G401 (cell line): ENCODE measurements around the gene AFF2. TPM values are rescaled to one million over a fixed set of nuclear protein-coding genes. Genes with fewer than 3 reads are reported as not detected.

Source experiments
- DNase-seq: peaks from one replicate; pipeline ENCODE4 v3.0.0-alpha.2; 2015; ENCODE audit warnings: low spot score
- in situ Hi-C: cut with HindIII; loops from 2 replicates; pipeline ENCODE4 v1.10.0; 2016; ENCODE audit warnings: low sequenced_read_pairs, mixed read lengths
- total RNA-seq: library from RNA; depleted of rRNA; stranded (reverse); fragments of >200 nt; shearing (Covaris generic); gene quantifications from 2 replicates; pipeline ENCODE4 v1.2.3, GENCODE V29; 2014

Gene AFF2
- total RNA-seq, 1 experiment from 2014 or later: 0.58 TPM

DNA sequence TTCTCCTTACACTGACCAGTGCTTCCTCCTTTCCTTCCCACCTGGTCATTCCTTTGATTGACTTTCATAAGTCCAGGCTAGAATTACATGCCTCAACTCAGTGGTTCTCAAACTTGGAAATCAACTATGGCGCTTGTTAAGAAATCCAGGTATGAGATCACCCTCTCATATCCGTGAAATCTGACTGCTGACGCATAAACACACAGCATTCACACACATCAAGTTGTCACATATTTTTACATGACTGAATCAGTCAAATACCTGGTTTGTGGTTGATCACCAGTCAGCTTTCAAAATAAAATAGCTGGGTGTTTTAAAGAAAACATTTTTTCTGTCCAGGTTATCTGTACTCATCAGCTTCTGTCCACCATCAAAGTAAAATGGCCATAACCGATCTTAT is 433.5 kb downstream of the AFF2 start:
- in situ Hi-C loops: no loop called here

DNA sequence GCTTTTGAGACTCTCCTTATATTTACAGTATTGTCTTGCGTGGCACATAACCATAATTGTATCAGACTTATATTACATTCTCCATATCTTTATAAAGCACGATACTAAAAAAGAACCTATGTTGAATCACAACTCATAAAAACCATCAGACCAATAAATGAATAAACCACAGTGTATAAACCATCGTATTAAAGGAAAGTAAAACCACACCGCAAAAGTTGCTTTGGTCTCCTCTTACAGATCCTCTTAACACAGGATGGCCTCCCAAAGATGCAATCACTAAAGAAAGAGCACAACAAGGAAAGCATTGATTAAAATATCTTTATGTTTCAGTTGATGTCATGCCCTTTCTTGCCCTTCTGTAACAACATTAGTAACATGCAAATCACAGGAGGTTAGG is 437.9 kb downstream of the AFF2 start:
- in situ Hi-C loops: no loop called here
- no peak for DNase-seq

More for the DNA sequence above, 433.5 kb downstream of the AFF2 start:
- no peak for DNase-seq

DNA sequence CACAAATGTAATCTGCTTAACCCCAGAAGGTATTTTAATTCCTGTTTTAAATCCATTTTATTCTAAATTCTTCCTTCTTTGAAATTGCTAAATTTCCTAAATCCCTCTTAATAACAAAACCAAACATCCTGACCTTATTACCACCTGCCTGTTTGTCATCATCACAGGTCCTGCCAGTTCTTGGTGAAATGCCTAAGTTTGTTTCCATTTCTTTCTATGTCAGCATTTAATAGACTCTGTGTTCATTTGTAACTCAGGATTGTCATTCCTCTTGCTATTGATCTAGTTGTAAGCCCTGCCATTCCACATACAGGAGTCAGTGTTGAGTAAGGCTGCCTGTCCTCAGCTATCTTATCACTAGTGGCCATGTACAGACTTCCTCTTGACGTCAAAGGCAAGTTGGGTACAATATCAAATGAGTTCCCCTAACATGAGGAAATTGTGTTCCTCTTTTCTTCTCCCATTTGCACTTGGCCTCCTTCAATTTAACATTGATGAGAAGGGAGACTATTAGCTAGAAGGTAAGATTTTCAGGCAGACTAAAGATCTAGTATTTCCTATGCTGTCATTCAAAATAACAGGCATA is 440.1 kb downstream of the AFF2 start:
- DNase-seq: no peak
- in situ Hi-C loops: no loop called here

DNA sequence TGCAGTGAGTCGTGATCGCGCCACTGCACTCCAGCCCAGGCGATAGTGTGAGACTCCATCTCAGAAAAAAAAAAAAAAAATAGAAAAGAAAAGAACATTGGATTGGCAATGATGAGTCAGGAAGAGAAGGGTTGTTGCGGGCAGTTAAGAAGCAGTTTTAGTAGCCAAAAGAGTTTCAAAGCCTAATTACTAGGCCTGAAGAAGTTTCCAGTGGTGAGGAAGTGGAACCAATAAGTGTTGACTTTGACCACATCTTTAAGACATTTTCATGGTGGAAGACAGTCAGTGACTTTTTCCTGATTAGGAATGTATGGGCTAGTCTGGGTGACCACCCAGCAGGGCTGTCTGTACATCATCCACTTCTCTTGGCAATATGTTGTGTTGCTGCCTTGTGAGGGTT is 442.3 kb downstream of the AFF2 start:
- in situ Hi-C loops: no loop called here
- DNase-seq: no peak

DNA sequence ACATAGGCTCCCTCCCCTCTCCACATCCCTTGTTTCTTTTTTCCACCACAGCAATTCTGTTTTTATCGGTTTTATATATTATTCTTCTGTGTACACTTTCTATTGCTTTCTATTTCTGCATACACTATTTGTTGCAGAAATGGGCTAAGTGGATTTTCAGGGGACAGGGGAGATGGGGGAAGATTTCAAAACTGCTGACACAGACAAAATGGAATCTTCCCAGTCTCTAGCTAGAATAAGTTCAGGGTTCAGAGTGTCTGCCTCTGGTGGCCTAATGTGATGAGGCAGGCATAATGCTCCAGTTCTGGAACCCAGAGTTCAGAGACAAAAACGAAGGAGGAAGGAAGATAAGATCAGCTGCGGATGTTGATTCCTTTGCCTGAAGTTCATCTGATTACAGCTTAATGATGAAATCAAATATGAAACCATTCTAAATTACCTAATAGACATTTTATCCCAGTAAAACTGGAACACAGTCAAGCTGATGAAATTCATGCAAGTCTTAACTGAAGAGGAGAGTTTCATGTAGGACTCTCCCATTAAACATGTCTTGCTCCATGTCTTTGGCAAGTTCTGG is 447.1 kb downstream of the AFF2 start:
- no peak for DNase-seq
- in situ Hi-C loops: no loop called here

DNA sequence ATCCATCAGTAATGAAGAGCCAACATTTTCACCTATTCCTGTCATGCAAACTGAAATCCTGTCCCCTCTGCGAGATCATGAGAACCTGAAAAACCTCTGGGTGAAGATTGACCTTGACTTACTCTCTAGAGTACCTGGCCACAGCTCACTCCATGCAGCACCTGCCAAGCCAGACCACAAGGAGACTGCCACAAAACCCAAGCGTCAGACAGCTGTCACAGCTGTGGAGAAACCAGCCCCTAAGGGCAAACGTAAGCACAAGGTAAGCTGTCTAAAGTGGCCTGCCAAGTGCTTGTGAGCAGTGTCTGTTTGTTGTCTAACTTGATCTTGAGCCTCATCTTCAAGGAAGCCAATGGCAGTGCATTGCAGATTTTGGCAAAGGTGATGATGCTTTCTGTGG is 455.9 kb downstream of the AFF2 start:
- in situ Hi-C loops: no loop called here
- no peak for DNase-seq

DNA sequence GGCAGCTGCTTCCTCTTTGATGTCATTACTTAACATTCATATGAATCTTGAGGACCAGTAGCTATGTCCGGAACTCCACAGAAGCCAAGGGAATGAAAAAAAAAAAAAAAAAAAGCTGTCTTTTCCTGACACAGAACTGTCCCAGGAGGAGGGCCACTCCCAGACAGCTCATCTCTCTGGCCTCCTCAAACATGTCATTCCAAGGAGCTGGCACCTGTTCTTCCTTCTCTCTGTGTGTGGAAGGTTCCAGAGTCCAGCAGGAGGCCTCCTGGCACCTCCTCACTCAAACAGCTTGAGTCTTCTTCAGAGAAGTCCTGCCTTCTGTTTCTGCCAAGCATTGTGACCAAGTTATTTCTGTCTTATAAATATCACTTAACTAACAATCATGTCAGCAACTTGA is 458.5 kb downstream of the AFF2 start:
- DNase-seq: peak; percentile 85
- in situ Hi-C loops: no loop called here

DNA sequence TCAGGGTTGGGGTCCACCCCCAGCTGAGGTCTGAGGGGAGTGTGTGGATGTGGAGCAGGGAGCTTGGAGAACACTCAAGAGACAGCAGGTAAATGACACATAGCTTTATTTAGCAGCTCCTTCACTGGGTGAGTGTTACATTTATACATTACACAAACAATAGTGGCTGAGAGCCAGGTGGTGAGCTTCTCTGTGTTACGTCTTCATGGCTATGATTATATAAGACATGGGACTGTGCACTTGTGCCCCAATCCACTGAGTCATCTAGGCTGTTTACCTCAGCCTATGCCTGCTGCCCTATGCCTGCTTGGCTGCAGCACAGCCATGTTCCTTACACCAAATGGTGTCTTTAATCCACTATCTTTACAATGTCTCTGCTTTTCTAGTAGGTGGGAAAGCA is 459.6 kb downstream of the AFF2 start:
- DNase-seq: no peak

DNA sequence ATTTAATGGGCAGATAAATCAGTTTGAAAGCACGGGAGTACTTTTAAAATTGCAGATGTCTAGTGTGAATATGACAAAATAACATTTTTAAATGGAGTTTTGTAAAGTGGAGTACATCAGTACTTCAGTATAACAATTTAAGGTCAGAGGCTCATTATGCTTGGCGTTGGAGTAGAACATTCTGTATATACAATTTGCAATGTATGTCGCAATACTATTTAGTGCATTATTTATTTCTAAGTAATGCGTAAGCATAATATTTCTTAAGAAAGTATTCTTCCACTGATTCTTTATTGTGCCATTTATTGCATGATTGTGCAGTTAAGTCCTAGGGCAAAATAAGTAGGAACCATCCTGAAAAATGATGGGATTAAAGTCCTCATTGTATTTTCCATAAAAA is 461.6 kb downstream of the AFF2 start:
- in situ Hi-C loops: no loop called here
- no peak for DNase-seq

More for the DNA sequence above, 459.6 kb downstream of the AFF2 start:
- in situ Hi-C loops: no loop called here

DNA sequence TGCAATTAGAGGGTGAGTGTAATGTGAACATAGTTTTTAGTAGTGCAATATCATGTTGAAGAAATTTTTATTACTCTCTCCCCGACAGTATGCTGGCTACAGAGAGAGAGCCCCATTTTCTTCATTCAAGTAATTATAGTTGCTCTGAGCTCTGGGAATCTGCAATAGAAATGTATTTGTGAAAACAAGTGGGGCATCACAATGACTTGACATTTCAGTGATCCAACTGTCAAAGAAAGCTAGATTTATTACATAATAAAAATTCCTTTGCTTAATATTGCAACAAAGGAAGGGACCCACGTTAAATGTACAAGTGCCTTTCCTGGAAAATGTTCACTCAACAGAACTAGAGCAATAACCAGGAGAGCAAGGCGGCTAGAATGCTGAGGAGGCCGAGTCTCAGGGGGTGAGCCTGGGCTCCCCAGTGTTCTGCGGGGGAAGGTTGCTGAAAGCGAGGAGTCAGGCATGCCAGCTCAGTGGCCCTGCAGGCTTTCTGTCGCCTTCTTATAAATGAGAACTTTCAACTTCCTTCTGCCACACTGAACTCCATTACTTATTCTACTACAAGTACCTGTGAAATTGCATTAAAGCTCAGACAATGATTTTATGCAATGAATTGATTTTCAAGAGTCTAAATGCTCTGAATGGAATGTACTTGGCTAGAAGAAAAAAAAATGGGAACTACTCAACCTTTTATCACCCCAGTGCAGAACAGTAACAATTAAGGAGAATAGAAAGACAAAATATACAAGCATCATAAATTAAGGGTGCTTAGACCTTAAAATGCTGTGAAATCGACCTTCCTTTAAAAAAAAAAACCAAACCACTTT is 476.4 kb downstream of the AFF2 start:
- DNase-seq: no peak
- in situ Hi-C loops: no loop called here

DNA sequence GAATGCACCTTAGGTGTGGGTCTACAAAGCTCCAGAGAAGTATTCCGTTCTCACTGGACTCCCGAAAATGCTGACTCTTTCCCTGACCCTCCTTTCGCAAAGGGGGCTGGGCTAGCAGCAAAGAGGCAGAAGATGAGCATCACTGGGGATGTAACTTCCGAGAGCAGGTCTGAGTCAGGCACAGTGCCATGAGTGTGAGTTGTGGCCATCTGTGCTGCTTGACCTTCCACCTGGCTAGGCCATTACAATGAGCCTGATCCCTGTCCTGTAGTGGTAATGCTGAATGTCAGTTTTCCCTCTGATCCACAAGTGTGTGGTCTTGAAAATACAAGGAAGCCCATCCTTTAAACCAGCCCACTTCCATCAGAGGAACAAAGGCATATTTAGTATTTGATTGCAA is 479.4 kb downstream of the AFF2 start:
- in situ Hi-C loops: no loop called here
- peak; percentile 66 for DNase-seq

DNA sequence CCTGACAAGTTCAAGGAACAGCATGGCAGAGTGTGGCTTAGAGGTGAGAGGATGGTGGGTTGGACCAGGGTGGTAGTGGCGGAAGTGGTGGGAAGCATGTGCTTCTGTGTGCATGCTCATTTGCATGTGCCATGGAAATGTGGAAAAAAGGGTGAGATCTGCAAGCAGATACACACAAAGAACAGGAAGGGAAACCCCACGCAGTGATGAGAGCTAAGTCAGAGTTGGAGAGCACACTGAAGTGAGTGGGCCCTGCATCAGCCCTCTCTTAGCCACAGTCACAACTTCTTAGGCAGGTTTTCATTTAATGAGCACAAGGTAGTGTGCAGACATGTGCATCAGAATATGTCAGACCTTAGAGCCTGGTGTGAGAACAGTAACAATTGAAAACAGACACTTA is 483.8 kb downstream of the AFF2 start:
- in situ Hi-C loops: no loop called here
- no peak for DNase-seq

DNA sequence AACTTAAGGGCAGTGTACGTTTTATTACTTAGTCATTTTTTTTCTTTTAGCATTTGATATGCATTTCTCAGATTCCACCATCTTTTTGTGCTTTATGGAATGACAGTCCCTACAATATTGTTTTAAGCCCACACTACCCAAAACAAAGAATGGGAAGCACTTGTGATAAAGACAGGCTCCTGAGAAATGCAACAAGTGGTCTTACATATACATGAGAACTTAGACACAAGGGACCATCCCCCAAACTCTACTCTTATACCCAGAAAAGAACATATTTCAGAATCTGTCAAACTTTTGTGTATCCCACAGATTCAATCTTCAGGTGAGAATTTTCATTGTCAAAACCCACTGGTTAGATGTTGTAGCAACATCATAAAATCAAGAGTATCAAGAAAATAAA is 491.1 kb downstream of the AFF2 start:
- in situ Hi-C loops: no loop called here
- DNase-seq: no peak

DNA sequence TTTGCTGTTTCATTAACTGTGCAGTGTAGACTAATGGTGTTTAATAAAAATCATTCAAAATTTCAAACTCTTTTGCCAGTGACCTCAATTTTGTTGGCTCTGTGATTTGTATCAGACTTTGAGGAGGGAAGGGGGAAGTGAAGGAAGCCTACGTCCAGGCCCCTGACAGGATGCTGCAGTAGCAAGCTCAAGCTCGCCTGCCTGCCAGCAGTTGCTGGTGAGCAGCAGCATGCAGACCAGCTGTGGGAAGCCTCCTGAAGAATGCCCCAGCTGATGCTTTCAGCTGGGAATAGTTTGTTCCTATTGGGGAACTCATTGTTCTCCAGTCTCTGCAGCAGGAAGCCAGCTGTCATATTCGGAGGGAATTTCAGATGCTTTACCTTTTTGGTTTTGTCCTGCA is 495.2 kb downstream of the AFF2 start:
- DNase-seq: no peak
- in situ Hi-C loops: no loop called here

DNA sequence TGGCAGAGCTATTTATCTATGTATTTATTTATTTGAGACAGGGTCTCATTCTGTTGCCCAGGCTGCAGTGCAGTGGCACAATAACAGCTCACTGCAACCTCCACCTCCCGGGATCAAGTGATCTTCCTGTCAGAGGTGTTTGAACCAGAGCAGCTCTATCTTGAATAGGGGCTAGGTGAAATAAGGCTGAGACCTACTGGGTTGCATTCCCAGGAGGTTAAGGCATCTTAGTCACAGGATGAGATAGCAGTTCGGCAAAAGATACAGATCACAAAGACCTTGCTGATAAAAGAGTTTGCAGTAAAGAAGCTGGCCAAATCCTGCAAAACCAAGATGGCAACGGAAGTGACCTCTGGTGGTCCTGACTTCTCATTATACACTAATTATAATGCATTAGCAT is 501.9 kb downstream of the AFF2 start:
- in situ Hi-C loops: no loop called here
- DNase-seq: no peak

DNA sequence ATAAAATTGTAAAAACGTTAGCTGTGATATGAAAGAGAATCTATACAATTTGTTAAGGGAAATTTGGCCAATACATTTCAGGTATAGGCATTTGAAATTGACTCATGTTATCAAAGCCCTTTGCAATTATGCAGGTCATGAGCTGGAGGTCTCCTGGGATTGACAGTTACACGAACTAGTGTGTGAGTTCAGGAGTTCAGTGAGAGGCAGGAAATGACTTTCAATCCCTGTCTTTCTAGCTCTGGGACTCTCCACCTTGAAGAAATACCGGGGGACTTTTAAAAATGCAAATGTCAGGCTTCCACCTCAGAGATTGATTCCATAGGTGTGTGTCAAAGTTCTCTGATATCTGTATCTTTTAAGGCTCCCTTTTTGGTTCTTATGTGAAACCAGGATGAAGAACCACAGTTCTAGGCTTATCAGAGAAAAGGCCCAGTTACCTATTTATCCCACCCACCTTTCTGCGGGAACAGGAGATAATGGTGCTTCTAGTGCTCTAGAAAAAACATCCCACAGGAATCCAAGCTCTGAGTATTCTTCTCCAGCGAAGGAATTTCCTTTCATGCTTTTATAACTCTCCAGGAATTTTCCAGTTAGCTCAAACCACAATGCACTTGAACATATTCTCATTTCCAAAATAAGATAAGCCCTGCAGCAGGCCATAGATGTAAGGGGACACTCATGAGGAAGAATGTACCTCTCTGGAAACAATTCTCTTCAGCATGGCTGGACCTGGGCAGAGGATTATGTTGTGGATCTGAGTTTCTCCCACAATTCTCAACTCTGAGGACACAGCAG is 503.6 kb downstream of the AFF2 start:
- in situ Hi-C loops: no loop called here
- no peak for DNase-seq

DNA sequence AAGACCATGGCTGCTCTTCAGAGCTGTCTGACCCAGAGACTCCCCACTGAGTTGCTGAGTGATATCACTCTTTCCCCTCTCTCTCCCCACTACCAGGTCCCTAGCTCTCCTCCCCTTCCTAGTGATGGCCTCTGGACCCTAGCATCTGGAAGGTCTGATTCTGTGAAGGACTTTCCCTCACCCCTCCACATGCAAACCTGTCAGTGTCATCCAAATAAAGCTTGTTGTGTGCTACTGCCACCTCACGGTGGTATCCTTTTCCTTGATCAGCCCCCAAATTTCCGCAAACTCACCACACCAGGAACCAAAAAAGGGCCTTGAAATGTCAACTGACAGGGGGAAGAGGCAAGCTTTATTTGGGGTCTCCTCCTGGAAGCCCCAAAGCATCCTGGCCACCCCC is 504.5 kb downstream of the AFF2 start:
- in situ Hi-C loops: no loop called here
- DNase-seq: no peak

DNA sequence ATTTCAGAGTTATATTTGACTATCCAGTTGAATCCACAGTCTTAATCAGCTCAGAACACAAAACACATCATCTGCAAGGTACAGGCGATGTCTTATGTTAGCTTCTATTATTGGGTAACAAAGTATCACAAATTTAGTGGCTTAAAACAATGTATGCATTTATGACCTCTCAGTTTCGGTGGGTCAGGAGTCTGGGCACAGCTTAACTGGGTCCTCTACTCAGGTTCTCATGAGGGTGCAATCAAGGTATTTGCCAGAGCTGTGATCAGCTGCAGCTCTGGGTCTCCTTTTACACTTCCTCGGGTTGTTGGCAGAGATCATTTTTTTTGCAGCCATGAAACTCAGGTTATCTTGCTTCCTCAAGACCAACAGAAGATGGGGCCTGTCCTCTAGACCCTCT is 505.8 kb downstream of the AFF2 start:
- in situ Hi-C loops: no loop called here
- DNase-seq: no peak

DNA sequence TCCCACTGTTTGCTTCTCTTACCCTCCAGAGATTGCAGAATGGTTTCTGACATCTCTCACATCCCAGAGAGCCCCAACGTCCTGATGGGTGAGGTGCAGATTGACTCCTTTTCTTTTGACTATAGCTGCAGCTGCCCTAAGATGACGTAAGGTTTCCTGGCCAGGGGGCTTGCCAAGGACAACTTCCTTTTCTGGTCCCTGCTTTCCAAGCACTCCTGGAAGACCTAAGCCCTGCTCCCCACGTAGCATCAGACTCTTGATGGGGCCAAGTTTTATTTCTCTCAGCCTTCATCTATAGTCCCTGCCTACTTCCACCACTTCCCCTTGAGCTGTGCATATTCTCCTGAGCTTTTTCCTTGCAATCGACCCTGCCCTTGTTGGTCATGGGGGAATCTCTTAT is 507.0 kb downstream of the AFF2 start:
- DNase-seq: no peak
- in situ Hi-C loops: no loop called here
